GM19035 (cell line): ENCODE results near the gene MCM3AP.
"Not testable (repeated sequence)": the region's sequence is repeated elsewhere in the genome, so short reads cannot be mapped to it uniquely, and the experiment has no call there.

Experiments
- ATAC-seq: cut with Tn5 transposase; IDR thresholded peaks from one replicate; pipeline ENCODE4 v1.9.1; 2021; ENCODE audit not compliant: unreplicated experiment

MCM3AP gene

GRCh38 chr21:46312949-46313348 is 27.5 kb upstream of the MCM3AP start:
- no peak for ATAC-seq

- ATAC-seq, result no peak
These were observed 26.2 kb upstream of the MCM3AP start for GRCh38 chr21:46311568-46311967.

- not testable (repeated sequence) for ATAC-seq
These were observed 24.8 kb upstream of the MCM3AP start for GRCh38 chr21:46310260-46310659.

GRCh38 chr21:46308431-46308830 is 23.0 kb upstream of the MCM3AP start:
- ATAC-seq, result no peak

- ATAC-seq, result no peak
These were observed 22.2 kb upstream of the MCM3AP start for GRCh38 chr21:46307625-46308024.

GRCh38 chr21:46304955-46305354 is 19.5 kb upstream of the MCM3AP start:
- no peak for ATAC-seq

GRCh38 chr21:46304437-46304836 is 19.0 kb upstream of the MCM3AP start:
- no peak for ATAC-seq

- ATAC-seq, result no peak
These were observed 16.3 kb upstream of the MCM3AP start for GRCh38 chr21:46301759-46302158.

GRCh38 chr21:46299167-46299566 is 13.8 kb upstream of the MCM3AP start:
- no peak for ATAC-seq

GRCh38 chr21:46297338-46298271 is 12.2 kb upstream of the MCM3AP start:
- ATAC-seq, result no peak

GRCh38 chr21:46295996-46296752 is 10.8 kb upstream of the MCM3AP start:
- ATAC-seq, result no peak

GRCh38 chr21:46295177-46295770 is 9.9 kb upstream of the MCM3AP start:
- ATAC-seq, result no peak

GRCh38 chr21:46294647-46295176 is 9.3 kb upstream of the MCM3AP start:
- ATAC-seq, result no peak

GRCh38 chr21:46291561-46291960 is 6.2 kb upstream of the MCM3AP start:
- ATAC-seq, result no peak

- ATAC-seq, result no peak
These were observed 4.3 kb upstream of the MCM3AP start for GRCh38 chr21:46289655-46290179.

- no peak for ATAC-seq
These were observed 2.1 kb upstream of the MCM3AP start for GRCh38 chr21:46287541-46287940.

GRCh38 chr21:46286648-46287002 is 1.2 kb upstream of the MCM3AP start:
- peak; percentile 1 for ATAC-seq

GRCh38 chr21:46285761-46286647 is 593 bp upstream of the MCM3AP start, which contains the start of gene YBEY:
TSS of gene YBEY (plus strand) at chr21:46286342. CDS start at chr21:46286914, 572 bp downstream.
- peak; percentile 95 for ATAC-seq

- no peak for ATAC-seq
These were observed 678 bp downstream of the MCM3AP start for GRCh38 chr21:46284733-46285132.

- ATAC-seq, result no peak
These were observed 1.2 kb downstream of the MCM3AP start for GRCh38 chr21:46284077-46284644.
